HepG2 (cell line): ENCODE data around the gene IRF7. TPM values are rescaled to one million over a fixed set of nuclear protein-coding genes. Genes with fewer than 3 reads are reported as not detected.
A peak's percentile ranks its signal among the peaks of the same experiment; 100 is the strongest.

Source experiments
- ATAC-seq: fragments of 200-7000 bp; cut with Tn5 transposase; 3 replicates; pipeline ENCODE4 v1.9.1; 2020; ENCODE audit warnings: mild to moderate bottlenecking, moderate library complexity
- BruUV-seq: library from RNA; stranded (reverse); fragments of 400-500 nt; replicated peaks from 2 replicates; lab custom pipeline; 2021; lab: Mats Ljungman, UMichigan
- CTCF ChIA-PET: fragments of 300-600 bp; formaldehyde crosslinking; extraction: SDS; loops from one replicate; lab custom pipeline; 2021; ENCODE audit warnings: low total read pairs, inconsistent platforms, low intra/inter-chr PET ratio; lab: Yijun Ruan, JAX
- POLR2A ChIA-PET: fragments of 350-600 bp; sonication (Branson Sonifier 250); formaldehyde crosslinking; loops from one replicate; lab custom pipeline; 2020; ENCODE audit warnings: antibody characterized with exemption, inconsistent platforms; lab: Yijun Ruan, JAX
- DNase-seq: peaks from one replicate; pipeline ENCODE4 v3.0.0-alpha.2; 2015; ENCODE audit warnings: low spot score
- FAIRE-seq: peaks from 3 replicates; lab custom pipeline; 2011; peaks lifted over from hg19 to GRCh38; lab: Jason Lieb, UNC
- H2AFZ ChIP-seq: one replicate; pipeline ENCODE4 v1.6.1; 2011; ENCODE audit warnings: low read length, inconsistent platforms
- H3K27ac ChIP-seq: fragments of 300-600 bp; 3 replicates; pipeline ENCODE4 v1.8.0; 2011; ENCODE audit warnings: mixed run types, mild to moderate bottlenecking, mixed read lengths, low read length, inconsistent platforms; ENCODE audit not compliant: insufficient read depth; ENCODE audit errors: extremely low read length
- H3K27me3 ChIP-seq, 2 experiments: fragments of 200-600 bp in 1 of 2; 2 replicates in 1 of 2; 3 replicates in 1 of 2; pipeline versions ENCODE4 v1.6.0 to v1.8.0; 2011; ENCODE audit warnings: low read length in 2 of 2, mild to moderate bottlenecking in 2 of 2, moderate library complexity in 2 of 2, inconsistent platforms in 1 of 2; ENCODE audit not compliant: insufficient read depth in 2 of 2, control insufficient read depth in 1 of 2
- H3K36me3 ChIP-seq, 2 experiments: fragments of 200-600 bp in 1 of 2; replicated peaks in 1 of 2; 2 replicates in 1 of 2; 3 replicates in 1 of 2; pipeline versions ENCODE4 v1.5.1 to v1.8.0; 2011; ENCODE audit warnings: low read length in 2 of 2, inconsistent platforms in 1 of 2; ENCODE audit not compliant: insufficient read depth in 2 of 2, control insufficient read depth in 1 of 2
- H3K4me1 ChIP-seq: 2 replicates; pipeline ENCODE4 v1.5.1; 2012; ENCODE audit warnings: low read length, inconsistent platforms; ENCODE audit not compliant: insufficient read depth
- H3K4me2 ChIP-seq: 2 replicates; pipeline ENCODE4 v1.6.0; 2011; ENCODE audit warnings: low read depth, low read length, inconsistent platforms
- H3K4me3 ChIP-seq, 3 experiments: fragments of 200-600 bp in 1 of 3; sonication (generic), shearing (Covaris generic) in 1 of 3; replicated peaks in 1 of 3; 2 replicates each; pipeline ENCODE4 v1.5.1; 2011 to 2016; ENCODE audit warnings: low read length in 3 of 3, inconsistent platforms in 2 of 3, low read depth in 2 of 3, mild to moderate bottlenecking in 2 of 3, control low read depth in 1 of 3, mixed read lengths in 1 of 3; ENCODE audit not compliant: insufficient read depth in 1 of 3
- H3K79me2 ChIP-seq: one replicate; pipeline ENCODE4 v1.6.1; 2011; ENCODE audit warnings: low read length, inconsistent platforms; ENCODE audit not compliant: insufficient read depth
- H3K9ac ChIP-seq: 2 replicates; pipeline ENCODE4 v1.6.0; 2011; ENCODE audit warnings: mild to moderate bottlenecking, low read depth, low read length, inconsistent platforms; ENCODE audit not compliant: insufficient read depth
- H3K9me3 ChIP-seq: 2 replicates; pipeline ENCODE4 v1.5.1; 2012; ENCODE audit warnings: mild to moderate bottlenecking, low read length
- H4K20me1 ChIP-seq: 2 replicates; pipeline ENCODE4 v1.6.0; 2011; ENCODE audit warnings: inconsistent platforms, mild to moderate bottlenecking, low read length, moderate library complexity; ENCODE audit not compliant: insufficient read depth
- AGO2 ChIP-seq: fragments of 200-400 bp; formaldehyde crosslinking; optimal IDR thresholded peaks from 2 replicates; pipeline ENCODE3; 2017; ENCODE audit warnings: mild to moderate bottlenecking, low read depth, low read length, moderate library complexity
- AKAP8 ChIP-seq: sonication (generic); formaldehyde crosslinking; IDR thresholded peaks from 2 replicates; pipeline ENCODE4 v1.5.1; 2020; ENCODE audit warnings: mild to moderate bottlenecking, missing genetic modification reagents
- ATF7-NPFF ChIP-seq: sonication (generic); formaldehyde crosslinking; IDR thresholded peaks from 2 replicates; pipeline ENCODE4 v1.8.1; 2023; ENCODE audit warnings: mild to moderate bottlenecking, low read depth, missing genetic modification reagents, moderate library complexity
- CTCF ChIP-seq: sonication (generic); formaldehyde crosslinking; IDR thresholded peaks from 2 replicates; pipeline ENCODE4 v1.5.0; 2020; ENCODE audit warnings: mild to moderate bottlenecking, missing genetic modification reagents, moderate library complexity
- FOXA3 ChIP-seq: IDR thresholded peaks from 2 replicates; pipeline ENCODE4 v1.6.1; 2016; ENCODE audit warnings: missing genetic modification reagents, missing compliant biosample characterization
- HNRNPL ChIP-seq: fragments of 200-400 bp; formaldehyde crosslinking; IDR thresholded peaks from 2 replicates; pipeline ENCODE4 v1.6.1; 2017; ENCODE audit warnings: mild to moderate bottlenecking, low read depth, low read length
- MIXL1 ChIP-seq: IDR thresholded peaks from 2 replicates; pipeline ENCODE4 v1.6.1; 2016
- NR1H2 ChIP-seq: sonication (generic); formaldehyde crosslinking; IDR thresholded peaks from 2 replicates; pipeline ENCODE4 v1.8.1; 2022; ENCODE audit warnings: low read depth, missing genetic modification reagents, borderline replicate concordance
- PRPF4 ChIP-seq: fragments of 200-400 bp; formaldehyde crosslinking; IDR thresholded peaks from 2 replicates; pipeline ENCODE4 v1.6.1; 2016; ENCODE audit warnings: low read length, low read depth; ENCODE audit not compliant: poor library complexity, severe bottlenecking
- RBM22 ChIP-seq: fragments of 200-400 bp; formaldehyde crosslinking; optimal IDR thresholded peaks from 2 replicates; pipeline ENCODE3; 2017; ENCODE audit warnings: mild to moderate bottlenecking, low read length, moderate library complexity
- SMC3 ChIP-seq: IDR thresholded peaks from 2 replicates; pipeline ENCODE4 v1.6.1; 2011; ENCODE audit warnings: low read length, improper control_type of control experiment
- ZNF687 ChIP-seq: sonication (generic); formaldehyde crosslinking; IDR thresholded peaks from 2 replicates; pipeline ENCODE4 v1.5.1; 2020; ENCODE audit warnings: mild to moderate bottlenecking, missing genetic modification reagents, moderate library complexity
- WGBS: methylation state at CpG from one replicate; pipeline ENCODE4 v1.1.6; 2017; ENCODE audit warnings: low lambda C conversion rate; 5-methylcytosine and 5-hydroxymethylcytosine counted together
- in situ Hi-C: cut with HindIII; loops from 2 replicates; pipeline ENCODE4 v1.10.0; 2017; ENCODE audit warnings: low pct_unique_long_range_greater_than_20kb; ENCODE audit not compliant: extremely low pct_ligation_motif_present
- intact Hi-C: fragments of 100-400 bp; cut with micrococcal nuclease; formaldehyde crosslinking; loops from one replicate; pipeline ENCODE4 v1.10.0; 2022; ENCODE audit not compliant: unreplicated experiment
- polyA plus RNA-seq, 8 experiments: library from polyadenylated mRNA; depleted of rRNA in 3 of 8; stranded (reverse) in 7 of 8; unstranded in 1 of 8; fragments of >200 nt; fragmentation: Illumina TruSeq in 4 of 8; extraction: Trizol in 4 of 8; gene quantifications; 2 replicates each; pipeline versions ENCODE4 v1.2.1 to v1.2.3, GENCODE V29; 2011 to 2016; ENCODE audit warnings: low read depth in 4 of 8, missing spikeins in 1 of 8, mixed read lengths in 1 of 8; ENCODE audit not compliant: insufficient read depth in 1 of 8
- total RNA-seq, 5 experiments: library from RNA; depleted of rRNA; stranded (reverse); fragments of >200 nt; fragmentation: Illumina TruSeq; extraction: Trizol; gene quantifications; 2 replicates each; pipeline ENCODE4 v1.2.3, GENCODE V29; 2016; ENCODE audit warnings: low read depth in 1 of 5

IRF7 gene
- total and polyA plus RNA-seq, 2 of the 13 experiments (the other 11 are each of a cell fraction or from before 2014, with no cell fraction given): not detected

DNA sequence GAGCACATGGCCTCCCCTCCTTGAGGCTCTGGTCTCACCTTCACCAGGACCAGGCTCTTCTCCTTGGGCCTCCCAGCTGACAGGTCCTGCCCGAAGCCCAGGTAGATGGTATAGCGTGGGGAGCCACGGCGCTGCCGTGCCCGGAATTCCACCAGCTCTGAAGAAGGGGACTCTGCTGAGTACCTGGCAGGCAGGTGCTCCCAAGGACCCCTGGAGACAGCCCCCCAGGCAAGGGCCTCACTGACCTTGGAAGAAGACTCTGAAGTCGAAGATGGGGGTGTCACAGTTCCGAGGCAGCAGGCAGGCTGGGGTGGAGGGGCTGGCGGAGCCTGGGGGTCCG is 2.8 kb downstream of the IRF7 start:
- no peak overlapping the region for H3K4me2 ChIP-seq
- ChIA-PET CTCF (no interaction called here), POLR2A (no interaction called here)
- H3K4me1 ChIP-seq: no peaks in the 10 kb centered on the region
- H3K9ac ChIP-seq: no peak overlapping the region
- no peaks in the 10 kb centered on the region for H3K9me3 ChIP-seq
- WGBS: no CpG with 5 or more reads among the region's 10 CpGs
- H3K79me2 ChIP-seq: no peaks in the 10 kb centered on the region
- H3K4me3 ChIP-seq: no peak overlapping the region
- in situ Hi-C loops (no loop called here), intact Hi-C loops (loop anchor here (10.0 kb wide), 1 partner anchor 58 kb away; no protein-coding TSS in a partner anchor)
- no peak overlapping the region for H3K27ac ChIP-seq
- no peak for ATAC-seq
- H3K36me3 ChIP-seq: peaks cover 31 to 60% of the 10 kb centered on the region in 2 experiments; a peak in 4 of 5 replicates
- H4K20me1 ChIP-seq: peaks cover 3% of the 10 kb centered on the region; the same call in 1 of the 2 replicates
- TF ChIP-seq AGO2 (peak; percentile 71), MIXL1 (CRISPR knock-in tag) (no peak), RBM22 (peak; percentile 66)
- no peak overlapping the region for H2AFZ ChIP-seq
- no peaks in the 10 kb centered on the region for H3K27me3 ChIP-seq
- no TSS peak for BruUV-seq
- DNase-seq: no peak
- no peak for FAIRE-seq

DNA sequence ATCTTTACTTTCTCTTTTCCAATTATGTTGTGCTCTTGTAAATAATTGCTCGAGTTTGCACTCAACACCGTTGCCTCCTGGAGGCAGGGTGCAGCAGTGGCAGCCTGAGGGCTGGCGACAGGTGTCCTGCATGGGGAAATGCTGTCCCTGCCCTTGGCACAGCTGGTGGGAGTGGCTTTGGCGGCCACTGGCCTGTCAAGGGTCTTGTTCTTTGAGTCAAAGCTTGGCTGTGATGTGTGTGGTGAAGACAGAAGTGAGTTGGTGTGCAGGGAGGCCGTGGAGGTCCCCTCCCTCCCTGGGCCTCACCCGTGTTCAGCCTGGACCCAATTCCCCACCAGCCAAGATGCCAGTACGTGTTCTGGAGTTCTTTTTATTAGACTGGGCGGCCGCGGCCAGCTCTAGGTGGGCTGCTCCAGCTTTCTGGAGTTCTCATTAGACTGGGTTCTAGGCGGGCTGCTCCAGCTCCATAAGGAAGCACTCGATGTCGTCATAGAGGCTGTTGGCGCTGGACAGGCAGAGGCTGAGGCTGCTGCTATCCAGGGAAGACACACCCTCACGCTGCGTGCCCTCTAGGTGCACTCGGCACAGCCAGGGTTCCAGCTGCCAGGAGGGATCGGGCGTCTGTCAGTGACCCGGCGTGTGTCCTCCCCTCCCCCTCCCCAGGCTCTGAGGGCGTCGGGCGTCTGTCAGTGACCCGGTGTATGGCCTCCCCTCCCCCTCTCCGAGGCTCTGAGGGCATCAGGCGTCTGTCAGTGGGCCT is 3.4 kb downstream of the IRF7 start:
- no peak overlapping the region for H3K4me2 ChIP-seq
- WGBS: 89% methylated on average over 9 of the region's 27 CpGs
- BruUV-seq: no TSS peak
- H3K4me3 ChIP-seq: no peak overlapping the region
- no peaks in the 10 kb centered on the region for H3K9me3 ChIP-seq
- no peaks in the 10 kb centered on the region for H3K79me2 ChIP-seq
- peak; percentile 29 for DNase-seq
- H3K9ac ChIP-seq: no peak overlapping the region
- in situ Hi-C loops: no loop called here
- intact Hi-C loops: loop anchor here (10.0 kb wide), 1 partner anchor 58 kb away; no protein-coding TSS in a partner anchor
- POLR2A ChIA-PET: no interaction called here
- no peaks in the 10 kb centered on the region for H3K4me1 ChIP-seq
- FAIRE-seq: no peak
- no peak overlapping the region for H3K27ac ChIP-seq
- CTCF ChIA-PET: no interaction called here
- peaks cover 34 to 63% of the 10 kb centered on the region in 2 experiments; a peak in 4 of 5 replicates for H3K36me3 ChIP-seq
- H4K20me1 ChIP-seq: peaks cover 3% of the 10 kb centered on the region; the same call in 1 of the 2 replicates
- peak; percentile 26 for ATAC-seq
- no peaks in the 10 kb centered on the region for H3K27me3 ChIP-seq
- no peak overlapping the region for H2AFZ ChIP-seq
- TF ChIP-seq HNRNPL: 0 out of 2 replicates have a peak, but pooled peaks have one; percentile 22
- TF ChIP-seq ZNF687 (CRISPR knock-in tag): peak; percentile 10; the same call in 1 of the 2 replicates
- 0 out of 2 replicates have a peak, but pooled peaks have one; percentile 54 for TF ChIP-seq AKAP8 (CRISPR knock-in tag)
- no peak for TF ChIP-seq NR1H2 (CRISPR knock-in tag)
- no peak for TF ChIP-seq ATF7-NPFF (CRISPR knock-in tag)
- TF ChIP-seq CTCF (CRISPR knock-in tag): peak; percentile 45
- no peak for TF ChIP-seq FOXA3 (CRISPR knock-in tag)
- TF ChIP-seq SMC3: peak; percentile 14; the same call in 1 of the 2 replicates
- TF ChIP-seq PRPF4: peak; percentile 46
